Gastroesophageal sphincter (tissue), 4 donors: ENCODE results near the gene FYCO1. TPM values are rescaled to one million over a fixed set of nuclear protein-coding genes. Genes with fewer than 3 reads are reported as not detected.

ENCODE experiments used
- ATAC-seq: fragments of 150-250 bp; one replicate; pipeline ENCODE4 v1.9.1; 2016; ENCODE audit warnings: mild to moderate bottlenecking, moderate library complexity
- H3K27ac ChIP-seq, 4 donors: fragments of 200-600 bp; sonication (generic) in 3 of 4; 1 replicate in 3 of 4; 2 replicates in 1 of 4; pipeline ENCODE4 v1.5.1; 2016 to 2019
- H3K27me3 ChIP-seq: fragments of 200-600 bp; sonication (generic); one replicate; pipeline ENCODE4 v1.5.1; 2019
- H3K36me3 ChIP-seq, 2 donors: fragments of 200-600 bp; sonication (generic); one replicate each; pipeline ENCODE4 v1.5.1; 2019; ENCODE audit warnings: control low read depth in 1 of 2
- H3K4me1 ChIP-seq, 3 donors: fragments of 200-600 bp; sonication (generic); 1 replicate in 2 of 3; 2 replicates in 1 of 3; pipeline ENCODE4 v1.5.1; 2016 to 2019; ENCODE audit warnings: control low read depth in 2 of 3
- H3K4me3 ChIP-seq, 2 donors: fragments of 200-600 bp; sonication (generic); one replicate each; pipeline ENCODE4 v1.5.1; 2019; ENCODE audit warnings: mild to moderate bottlenecking in 1 of 2, moderate library complexity in 1 of 2
- H3K9me3 ChIP-seq, 3 donors: fragments of 200-600 bp; sonication (generic); one replicate each; pipeline ENCODE4 v1.5.1; 2017 to 2019; ENCODE audit warnings: control low read depth in 2 of 3
- EP300 ChIP-seq: sonication (generic); formaldehyde crosslinking; IDR thresholded peaks from one replicate; pipeline ENCODE4 v1.6.1; 2017; ENCODE audit warnings: antibody characterized with exemption, mild to moderate bottlenecking
- POLR2A ChIP-seq, 2 donors: fragments of 450-650 bp; IDR thresholded peaks; one replicate each; pipeline ENCODE4 v1.6.1; 2017; ENCODE audit warnings: antibody characterized with exemption in 2 of 2, mild to moderate bottlenecking in 2 of 2, moderate library complexity in 1 of 2
- POLR2AphosphoS5 ChIP-seq: sonication (generic); formaldehyde crosslinking; IDR thresholded peaks from one replicate; pipeline ENCODE4 v1.6.1; 2017; ENCODE audit warnings: antibody characterized with exemption
- WGBS, 2 donors: methylation state at CpG; one replicate each; pipeline ENCODE4 v1.1.5; 2018; ENCODE audit warnings: low coverage in 1 of 2; 5-methylcytosine and 5-hydroxymethylcytosine counted together
- total RNA-seq, 4 donors: library from RNA; depleted of rRNA; stranded (reverse); fragments of >200 nt; gene quantifications; one replicate each; pipeline ENCODE4 v1.1.0, GENCODE V29; 2016
- TF ChIP-seq, protein P1 (sequence below), 4 experiments: fragments of 200-600 bp in 2 of 4; fragments of 450-650 bp in 2 of 4; sonication (generic) in 1 of 4; IDR thresholded peaks; one replicate each; pipeline ENCODE4 v1.5.1; 2017 to 2019; ENCODE audit warnings: antibody characterized with exemption in 4 of 4, mild to moderate bottlenecking in 2 of 4, moderate library complexity in 2 of 4

Gene FYCO1
- total RNA-seq, 4 donors from 2014 or later, result 66.8 to 144 (median 97.3) TPM

- H3K9me3 ChIP-seq, result no peaks in the 10 kb centered on the region
- no peaks in the 10 kb centered on the region for H3K27me3 ChIP-seq
- WGBS, 2 donors, result 93 to 100% methylated on average over 3 to 4 of the region's 4 CpGs
- peaks cover 0 to 98% of the 10 kb centered on the region in 2 donors for H3K36me3 ChIP-seq
- no peak overlapping the region for H3K4me3 ChIP-seq
- H3K4me1 ChIP-seq, result peaks cover 0 to 22% (median 0%) of the 10 kb centered on the region in 3 donors
- TF ChIP-seq POLR2AphosphoS5, result no peak
- TF ChIP-seq POLR2A (IDR thresholded peaks at IDR 0.05), result no peak
- TF ChIP-seq, protein P1, sequence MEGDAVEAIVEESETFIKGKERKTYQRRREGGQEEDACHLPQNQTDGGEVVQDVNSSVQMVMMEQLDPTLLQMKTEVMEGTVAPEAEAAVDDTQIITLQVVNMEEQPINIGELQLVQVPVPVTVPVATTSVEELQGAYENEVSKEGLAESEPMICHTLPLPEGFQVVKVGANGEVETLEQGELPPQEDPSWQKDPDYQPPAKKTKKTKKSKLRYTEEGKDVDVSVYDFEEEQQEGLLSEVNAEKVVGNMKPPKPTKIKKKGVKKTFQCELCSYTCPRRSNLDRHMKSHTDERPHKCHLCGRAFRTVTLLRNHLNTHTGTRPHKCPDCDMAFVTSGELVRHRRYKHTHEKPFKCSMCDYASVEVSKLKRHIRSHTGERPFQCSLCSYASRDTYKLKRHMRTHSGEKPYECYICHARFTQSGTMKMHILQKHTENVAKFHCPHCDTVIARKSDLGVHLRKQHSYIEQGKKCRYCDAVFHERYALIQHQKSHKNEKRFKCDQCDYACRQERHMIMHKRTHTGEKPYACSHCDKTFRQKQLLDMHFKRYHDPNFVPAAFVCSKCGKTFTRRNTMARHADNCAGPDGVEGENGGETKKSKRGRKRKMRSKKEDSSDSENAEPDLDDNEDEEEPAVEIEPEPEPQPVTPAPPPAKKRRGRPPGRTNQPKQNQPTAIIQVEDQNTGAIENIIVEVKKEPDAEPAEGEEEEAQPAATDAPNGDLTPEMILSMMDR (IDR thresholded peaks at IDR 0.05), result no peak
- TF ChIP-seq EP300, result no peak
- ATAC-seq, result no peak
- no peak overlapping the region for H3K27ac ChIP-seq
These were observed 16.2 kb downstream of the FYCO1 start for GRCh38 chr3:45979378-45979777.

- Histone ChIP-seq H3K27ac (no peak overlapping the region), H3K27me3 (no peaks in the 10 kb centered on the region), H3K9me3 (no peaks in the 10 kb centered on the region), H3K4me1 (peaks cover 0 to 18% (median 0%) of the 10 kb centered on the region in 3 donors), H3K36me3 (peaks cover 0 to 96% of the 10 kb centered on the region in 2 donors), H3K4me3 (no peak overlapping the region)
- no peak for ATAC-seq
- TF ChIP-seq EP300 (no peak), POLR2AphosphoS5 (no peak), POLR2A (IDR thresholded peaks at IDR 0.05) (no peak)
- TF ChIP-seq, protein P1 (IDR thresholded peaks at IDR 0.05), result no peak
- WGBS, 2 donors, result 94 to 97% methylated on average over 4 to 5 of the region's 5 CpGs
These were observed 17.4 kb downstream of the FYCO1 start for GRCh38 chr3:45978006-45978761.

GRCh38 chr3:45976191-45977091 lies 19.2 kb downstream of the FYCO1 start:
- no peak overlapping the region for H3K27ac ChIP-seq
- no peak overlapping the region for H3K4me3 ChIP-seq
- 82 to 85% methylated on average over 5 of the region's 6 CpGs for WGBS, 2 donors
- peaks cover 0 to 31% (median 0%) of the 10 kb centered on the region in 3 donors for H3K4me1 ChIP-seq
- no peak for TF ChIP-seq EP300
- TF ChIP-seq POLR2A (IDR thresholded peaks at IDR 0.05), result no peak
- TF ChIP-seq, protein P1 (IDR thresholded peaks at IDR 0.05), result no peak
- no peak for TF ChIP-seq POLR2AphosphoS5
- no peaks in the 10 kb centered on the region for H3K27me3 ChIP-seq
- H3K9me3 ChIP-seq, result no peaks in the 10 kb centered on the region
- H3K36me3 ChIP-seq, result peaks cover 0 to 92% of the 10 kb centered on the region in 2 donors
- no peak for ATAC-seq

GRCh38 chr3:45975686-45976085 lies 19.9 kb downstream of the FYCO1 start:
- Histone ChIP-seq H3K36me3 (peaks cover 0 to 92% of the 10 kb centered on the region in 2 donors), H3K4me1 (peaks cover 0 to 31% (median 0%) of the 10 kb centered on the region in 3 donors), H3K4me3 (no peak overlapping the region), H3K27me3 (no peaks in the 10 kb centered on the region), H3K27ac (no peak overlapping the region), H3K9me3 (no peaks in the 10 kb centered on the region)
- TF ChIP-seq EP300 (no peak), POLR2AphosphoS5 (no peak), POLR2A (IDR thresholded peaks at IDR 0.05) (no peak)
- TF ChIP-seq, protein P1 (IDR thresholded peaks at IDR 0.05), result no peak
- ATAC-seq, result no peak
- WGBS, 2 donors, result 52 to 77% methylated on average over 3 to 5 of the region's 5 CpGs
